ENCODE measurements around the gene CGN.

Gene CGN

GRCh38 chr1:151549199-151549598 lies 38.0 kb downstream of the CGN start:
- no peak for DNase-seq (ENCODE audit: low spot score)

GRCh38 chr1:151553659-151554058 lies 42.5 kb downstream of the CGN start:
- DNase-seq (ENCODE audit: low spot score): no peak

DNA sequence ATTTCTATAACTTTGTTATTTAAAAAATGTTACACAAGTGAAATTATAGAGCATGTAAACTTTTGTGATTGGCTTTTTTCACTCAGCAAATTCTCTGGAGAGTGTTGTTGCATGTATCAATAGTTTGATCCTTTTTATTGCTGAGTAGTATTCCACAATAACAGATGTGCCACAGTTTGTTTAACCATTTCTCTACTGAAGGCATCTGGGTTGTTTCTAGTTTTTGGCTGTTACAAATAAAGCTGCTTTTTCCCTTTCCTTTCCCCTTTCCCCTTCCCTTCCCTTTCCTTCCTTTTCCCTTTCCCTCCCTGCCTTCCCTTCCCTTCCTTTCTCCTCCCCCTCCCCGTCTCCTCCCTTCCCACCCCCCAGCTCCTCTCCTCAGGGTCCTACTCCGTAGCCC lies 44.9 kb downstream of the CGN start:
- no peak for DNase-seq (ENCODE audit: low spot score)

DNA sequence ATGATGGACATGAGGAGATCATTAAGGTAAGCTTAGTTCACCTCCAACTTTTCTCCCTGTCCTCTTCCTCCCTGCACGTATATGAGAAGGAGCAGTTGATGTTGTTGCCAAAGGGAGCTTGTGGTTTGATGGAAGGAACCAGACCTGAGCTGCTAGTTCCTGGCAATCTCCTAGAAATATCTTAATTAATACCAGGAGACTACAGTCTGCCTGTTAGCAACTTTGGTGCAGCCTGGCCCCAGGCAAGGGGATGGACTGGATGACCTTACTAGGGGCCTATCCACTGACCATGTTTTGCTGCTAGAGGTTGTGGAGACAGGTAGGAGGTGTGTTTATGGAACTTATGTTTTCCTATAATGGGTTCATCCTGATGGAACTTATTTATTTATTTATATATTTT lies 51.5 kb downstream of the CGN start:
- no peak for DNase-seq (ENCODE audit: low spot score)

DNA sequence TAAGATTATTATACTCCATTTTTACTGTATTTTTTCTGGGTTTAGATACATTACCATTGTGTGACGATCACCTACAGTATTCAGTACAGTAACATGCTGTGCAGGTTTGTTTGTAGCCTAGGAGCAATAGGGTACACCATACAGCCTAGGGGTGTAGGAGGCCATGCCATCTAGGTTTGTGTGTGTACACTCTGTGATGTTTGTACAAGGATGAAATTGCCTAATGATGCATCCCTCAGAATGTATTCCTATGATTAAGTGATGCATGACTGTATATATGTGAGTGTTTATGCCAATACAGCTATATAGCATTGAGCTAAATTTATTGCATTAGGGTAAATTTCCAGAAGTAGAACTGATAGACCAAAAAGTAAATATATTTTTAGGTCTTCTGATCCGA lies 52.2 kb downstream of the CGN start:
- DNase-seq (ENCODE audit: low spot score): no peak

- no peak for DNase-seq (ENCODE audit: low spot score)
Measured at GRCh38 chr1:151565502-151566189, 54.5 kb downstream of the CGN start.

- DNase-seq (ENCODE audit: low spot score): no peak
Measured at GRCh38 chr1:151568626-151569088, 57.5 kb downstream of the CGN start.

GRCh38 chr1:151570819-151571218 lies 59.6 kb downstream of the CGN start:
- no peak for DNase-seq (ENCODE audit: low spot score)

DNA sequence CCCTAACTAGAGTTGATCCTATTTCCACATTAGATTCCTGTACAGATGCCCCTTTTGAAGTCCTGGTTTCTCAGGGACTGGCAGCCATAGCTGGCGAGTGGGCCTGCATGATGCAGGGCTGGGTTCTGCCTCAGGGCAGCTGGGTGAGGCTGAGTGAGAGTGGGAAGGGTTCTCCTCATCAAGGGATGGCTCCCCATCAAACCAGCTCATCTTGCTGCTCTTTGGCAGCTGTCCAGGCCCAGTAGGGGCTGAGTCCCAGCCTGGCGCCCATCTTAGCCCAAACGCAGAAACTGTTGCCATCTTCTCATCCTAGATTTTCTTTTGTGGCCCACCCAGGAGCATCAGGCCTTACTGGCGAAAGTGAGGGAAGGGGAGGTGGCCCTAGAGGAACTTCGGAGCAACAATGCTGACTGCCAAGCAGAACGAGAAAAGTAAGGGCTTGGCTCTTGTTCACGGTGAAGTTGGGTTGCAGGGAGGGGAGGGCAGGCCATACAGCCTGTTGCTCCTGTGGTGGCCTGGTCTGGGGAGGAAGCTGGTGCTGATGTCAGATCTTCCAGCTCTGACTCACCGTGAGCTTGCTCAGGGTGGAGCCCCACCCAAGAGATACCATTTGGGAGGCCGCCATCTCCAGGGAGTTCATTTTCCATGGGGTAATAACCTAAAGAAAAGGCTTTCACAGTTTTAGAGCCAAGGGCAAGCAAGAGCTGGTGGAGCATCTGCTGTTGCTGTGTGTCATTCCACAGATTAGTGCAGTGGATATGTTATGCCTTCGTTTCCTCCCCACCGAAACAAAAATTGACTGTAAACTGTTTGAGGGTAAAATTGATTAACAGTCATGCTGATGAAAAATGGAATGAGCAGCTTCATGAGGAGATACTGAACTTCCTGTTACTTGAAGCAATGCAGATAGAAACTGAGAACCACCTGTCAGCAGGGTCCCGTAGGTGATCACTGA lies 63.7 kb downstream of the CGN start:
- no peak for DNase-seq (ENCODE audit: low spot score)

DNA sequence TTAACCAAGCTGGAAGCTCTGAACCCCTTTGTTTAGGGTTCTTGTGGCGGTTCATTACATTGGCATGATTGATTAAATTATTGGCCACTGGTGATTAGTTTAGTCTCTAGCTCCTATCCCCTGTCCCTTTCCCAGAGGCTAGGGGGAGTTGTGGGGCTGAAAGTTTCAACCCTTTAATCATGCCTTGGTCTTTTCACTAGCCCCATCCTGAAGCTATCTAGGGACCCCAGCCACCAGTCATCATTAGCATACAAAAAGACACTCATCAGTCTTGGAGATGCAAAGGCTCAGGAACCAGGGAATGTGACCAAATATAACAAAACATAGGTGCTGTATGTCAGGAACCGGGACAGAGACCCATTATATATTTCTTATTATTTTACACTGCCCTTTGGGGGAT lies 66.0 kb downstream of the CGN start:
- DNase-seq (ENCODE audit: low spot score): no peak

- DNase-seq (ENCODE audit: low spot score): no peak
Measured at GRCh38 chr1:151578941-151579340, 67.8 kb downstream of the CGN start.

GRCh38 chr1:151579436-151580225 lies 68.4 kb downstream of the CGN start:
- peak; percentile 48 for DNase-seq (ENCODE audit: low spot score)

GRCh38 chr1:151581451-151581850 lies 70.3 kb downstream of the CGN start:
- DNase-seq (ENCODE audit: low spot score): no peak

GRCh38 chr1:151581921-151582320 lies 70.7 kb downstream of the CGN start:
- no peak for DNase-seq (ENCODE audit: low spot score)

DNA sequence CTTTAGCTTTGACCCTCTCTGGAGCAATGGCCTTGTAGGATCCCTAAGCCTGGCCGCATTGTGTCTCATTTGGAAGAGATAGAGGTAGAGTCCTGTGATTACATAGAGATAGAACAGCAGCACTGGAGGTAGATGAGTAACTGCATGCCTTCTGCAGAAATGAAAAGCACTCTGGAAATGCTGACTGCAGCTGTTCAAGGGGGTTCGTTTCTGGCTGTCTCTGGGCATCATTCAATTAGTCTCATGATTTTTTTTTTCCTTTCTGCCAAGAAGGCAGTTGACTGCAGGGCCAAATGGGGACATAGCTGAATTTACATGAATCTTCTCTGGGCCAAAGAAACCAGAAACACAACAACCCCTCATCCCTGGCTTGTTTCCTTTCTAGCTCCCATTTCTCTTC lies 72.6 kb downstream of the CGN start:
- no peak for DNase-seq (ENCODE audit: low spot score)

DNA sequence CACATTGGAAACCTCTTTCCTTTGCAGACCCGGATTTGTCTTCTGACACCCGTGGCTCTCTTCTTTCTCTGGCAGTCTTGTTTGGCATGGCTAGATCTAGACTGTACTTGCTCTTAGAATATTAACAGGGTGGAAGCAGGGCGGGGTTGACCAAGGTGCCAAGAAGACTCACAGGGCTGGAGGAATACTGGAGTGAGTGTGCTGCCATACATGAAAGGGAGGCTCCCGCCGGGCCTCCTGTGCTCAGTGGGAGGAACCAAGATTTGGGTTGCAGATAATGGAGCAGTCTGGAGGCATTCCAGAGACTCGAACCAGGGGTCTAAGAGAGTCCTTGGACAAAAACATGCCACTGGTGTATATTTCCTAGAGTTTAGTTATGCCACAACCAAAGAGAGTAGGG lies 73.1 kb downstream of the CGN start:
- DNase-seq (ENCODE audit: low spot score): no peak

GRCh38 chr1:151584780-151585179 lies 73.6 kb downstream of the CGN start:
- no peak for DNase-seq (ENCODE audit: low spot score)

- no peak for DNase-seq (ENCODE audit: low spot score)
Measured at GRCh38 chr1:151585622-151586021, 74.4 kb downstream of the CGN start.

Data from putamen (tissue), 1 donor.